Glutamatergic neuron (in vitro differentiated cells): ENCODE results near the gene FBN3. TPM values are rescaled to one million over a fixed set of nuclear protein-coding genes. Genes with fewer than 3 reads are reported as not detected.

Source experiments
- DNase-seq: peaks from one replicate; pipeline ENCODE4 v3.0.0; 2022
- H3K27ac Mint-ChIP-seq: one replicate; pipeline ENCODE4 v1.8.0; 2020; ENCODE audit warnings: mild to moderate bottlenecking, mixed read lengths, inconsistent platforms; ENCODE audit not compliant: unreplicated experiment
- H3K27me3 Mint-ChIP-seq: one replicate; pipeline ENCODE4 v1.8.0; 2020; ENCODE audit warnings: mild to moderate bottlenecking, moderate library complexity, mixed read lengths, inconsistent platforms; ENCODE audit not compliant: unreplicated experiment
- H3K36me3 Mint-ChIP-seq: one replicate; pipeline ENCODE4 v1.8.0; 2020; ENCODE audit warnings: mild to moderate bottlenecking, mixed read lengths, inconsistent platforms; ENCODE audit not compliant: unreplicated experiment
- H3K4me1 Mint-ChIP-seq: one replicate; pipeline ENCODE4 v1.8.0; 2020; ENCODE audit warnings: mild to moderate bottlenecking, low read depth, mixed read lengths, inconsistent platforms; ENCODE audit not compliant: unreplicated experiment
- H3K4me3 Mint-ChIP-seq: one replicate; pipeline ENCODE4 v1.8.0; 2020; ENCODE audit warnings: mild to moderate bottlenecking, mixed read lengths, inconsistent platforms; ENCODE audit not compliant: unreplicated experiment
- H3K9me3 Mint-ChIP-seq: one replicate; pipeline ENCODE4 v1.8.0; 2020; ENCODE audit warnings: mild to moderate bottlenecking, moderate library complexity, mixed read lengths, inconsistent platforms; ENCODE audit not compliant: unreplicated experiment
- total RNA-seq: library from RNA; stranded (reverse); fragmentation: NEBNext Ultra II Directional; extraction: Animal tissue kit (Norgen Biotek cat#: 25700); gene quantifications from one replicate; pipeline ENCODE4 v1.2.1, GENCODE V29; 2021; ENCODE audit not compliant: unreplicated experiment
- TF ChIP-seq, protein P1 (sequence below): fragments of 200-600 bp; sonication (generic); IDR thresholded peaks from one replicate; pipeline ENCODE4 v1.5.0; 2021; ENCODE audit not compliant: partially characterized antibody, unreplicated experiment

The FBN3 gene
- total RNA-seq, 1 donor from 2014 or later: 18.3 TPM

DNA sequence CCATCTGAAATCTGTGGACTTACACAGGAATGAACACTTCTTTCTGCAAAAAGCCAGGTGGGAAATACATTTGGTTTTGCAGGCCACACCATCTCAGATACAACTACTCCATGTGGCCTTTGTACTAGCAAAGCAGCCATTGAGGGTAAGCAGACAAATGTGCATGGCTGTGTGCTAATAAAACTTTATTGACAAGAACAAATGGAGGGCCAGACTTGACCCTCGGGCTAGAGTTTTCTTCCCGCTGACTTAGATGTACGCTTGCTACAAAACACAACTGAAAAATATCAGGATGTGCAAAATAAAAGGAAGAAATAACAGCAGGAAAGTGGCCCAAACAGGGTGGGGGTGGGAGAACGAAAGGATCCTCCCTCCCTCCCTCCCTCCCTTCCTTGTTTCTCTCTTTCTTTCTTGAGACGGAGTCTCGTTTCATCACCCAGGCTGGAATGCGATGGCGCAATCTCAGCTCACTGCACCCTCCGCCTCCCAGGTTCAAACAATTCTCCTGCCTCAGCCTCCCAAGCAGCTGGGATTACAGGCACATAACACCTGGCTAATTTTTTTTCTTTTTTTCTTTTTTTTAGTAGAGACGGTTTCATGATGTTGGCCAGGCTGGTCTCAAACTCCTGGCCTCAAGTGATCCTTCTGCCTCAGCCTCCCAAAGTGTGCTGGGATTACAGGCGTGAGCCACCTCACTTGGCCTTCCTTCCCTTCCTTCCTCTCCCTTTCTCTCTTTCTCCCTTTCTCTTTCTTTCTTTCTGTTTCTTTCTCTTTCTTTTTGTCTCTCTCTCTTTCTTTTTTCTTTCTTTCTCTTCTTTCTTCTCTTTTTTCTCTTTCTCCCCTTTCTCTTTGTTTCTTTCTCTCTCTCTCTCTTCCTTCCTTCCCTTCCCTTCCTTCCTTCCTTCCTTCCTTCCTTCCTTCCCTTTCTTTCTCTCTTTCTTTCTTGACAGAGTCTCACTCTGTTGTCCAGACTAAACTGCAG, 67.5 kb downstream of the FBN3 start:
- TF ChIP-seq, protein P1, sequence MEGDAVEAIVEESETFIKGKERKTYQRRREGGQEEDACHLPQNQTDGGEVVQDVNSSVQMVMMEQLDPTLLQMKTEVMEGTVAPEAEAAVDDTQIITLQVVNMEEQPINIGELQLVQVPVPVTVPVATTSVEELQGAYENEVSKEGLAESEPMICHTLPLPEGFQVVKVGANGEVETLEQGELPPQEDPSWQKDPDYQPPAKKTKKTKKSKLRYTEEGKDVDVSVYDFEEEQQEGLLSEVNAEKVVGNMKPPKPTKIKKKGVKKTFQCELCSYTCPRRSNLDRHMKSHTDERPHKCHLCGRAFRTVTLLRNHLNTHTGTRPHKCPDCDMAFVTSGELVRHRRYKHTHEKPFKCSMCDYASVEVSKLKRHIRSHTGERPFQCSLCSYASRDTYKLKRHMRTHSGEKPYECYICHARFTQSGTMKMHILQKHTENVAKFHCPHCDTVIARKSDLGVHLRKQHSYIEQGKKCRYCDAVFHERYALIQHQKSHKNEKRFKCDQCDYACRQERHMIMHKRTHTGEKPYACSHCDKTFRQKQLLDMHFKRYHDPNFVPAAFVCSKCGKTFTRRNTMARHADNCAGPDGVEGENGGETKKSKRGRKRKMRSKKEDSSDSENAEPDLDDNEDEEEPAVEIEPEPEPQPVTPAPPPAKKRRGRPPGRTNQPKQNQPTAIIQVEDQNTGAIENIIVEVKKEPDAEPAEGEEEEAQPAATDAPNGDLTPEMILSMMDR: no peak
- H3K27me3 Mint-ChIP-seq: peaks cover 8% of the 10 kb centered on the region
- H3K27ac Mint-ChIP-seq: no peak overlapping the region
- H3K4me1 Mint-ChIP-seq: no peaks in the 10 kb centered on the region
- peaks cover 2% of the 10 kb centered on the region for H3K9me3 Mint-ChIP-seq
- no peak for DNase-seq
- H3K36me3 Mint-ChIP-seq: no peaks in the 10 kb centered on the region
- no peak overlapping the region for H3K4me3 Mint-ChIP-seq

DNA sequence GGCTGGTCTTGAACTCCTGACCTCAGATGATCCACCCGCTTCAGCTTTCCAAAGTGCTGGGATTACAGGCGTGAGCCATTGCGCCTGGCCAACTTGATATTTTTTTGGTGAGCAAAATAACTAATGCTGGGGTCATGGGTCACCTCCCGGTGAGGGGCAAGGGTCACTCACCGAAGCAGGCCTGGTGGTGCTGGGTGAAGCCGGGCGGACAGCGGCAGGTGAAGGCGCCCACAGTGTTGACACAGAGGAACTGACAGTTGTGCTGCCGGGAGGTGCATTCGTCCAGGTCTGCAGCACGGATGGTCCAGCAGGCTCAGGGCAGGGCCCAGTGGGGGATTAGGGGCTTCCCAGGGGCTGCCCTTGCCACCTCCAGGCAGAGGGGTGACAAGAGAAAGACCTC, 68.6 kb downstream of the FBN3 start:
- no peak for DNase-seq
- Mint-ChIP-seq H3K27ac (no peak overlapping the region), H3K27me3 (peaks cover 7% of the 10 kb centered on the region), H3K4me1 (no peaks in the 10 kb centered on the region), H3K4me3 (no peak overlapping the region), H3K9me3 (peaks cover 2% of the 10 kb centered on the region), H3K36me3 (no peaks in the 10 kb centered on the region)
- TF ChIP-seq, protein P1: no peak

DNA sequence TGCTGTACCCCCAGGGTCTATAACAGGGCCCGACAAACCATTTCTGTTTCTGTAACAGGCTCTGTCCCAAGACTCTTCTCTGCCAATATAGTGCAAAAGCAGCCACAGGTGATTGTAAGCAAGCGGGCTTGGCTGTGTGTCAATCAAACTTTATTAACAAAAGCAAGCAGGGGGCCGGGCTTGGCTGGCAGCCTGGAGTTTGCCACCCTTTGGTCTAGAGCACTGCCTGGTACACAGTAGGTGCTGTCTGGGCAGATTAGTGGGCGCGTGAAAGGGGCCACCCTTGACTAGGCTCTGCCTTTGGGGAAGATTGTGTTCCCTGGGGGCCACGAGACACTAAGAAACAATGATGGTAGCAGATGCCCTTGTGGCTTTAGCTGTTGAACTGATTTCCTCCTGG, 69.4 kb downstream of the FBN3 start:
- H3K27me3 Mint-ChIP-seq: peaks cover 5% of the 10 kb centered on the region
- no peaks in the 10 kb centered on the region for H3K4me1 Mint-ChIP-seq
- H3K4me3 Mint-ChIP-seq: no peak overlapping the region
- TF ChIP-seq, protein P1: no peak
- no peak for DNase-seq
- H3K9me3 Mint-ChIP-seq: peaks cover 2% of the 10 kb centered on the region
- H3K36me3 Mint-ChIP-seq: peaks cover under 1% of the 10 kb centered on the region
- no peak overlapping the region for H3K27ac Mint-ChIP-seq

DNA sequence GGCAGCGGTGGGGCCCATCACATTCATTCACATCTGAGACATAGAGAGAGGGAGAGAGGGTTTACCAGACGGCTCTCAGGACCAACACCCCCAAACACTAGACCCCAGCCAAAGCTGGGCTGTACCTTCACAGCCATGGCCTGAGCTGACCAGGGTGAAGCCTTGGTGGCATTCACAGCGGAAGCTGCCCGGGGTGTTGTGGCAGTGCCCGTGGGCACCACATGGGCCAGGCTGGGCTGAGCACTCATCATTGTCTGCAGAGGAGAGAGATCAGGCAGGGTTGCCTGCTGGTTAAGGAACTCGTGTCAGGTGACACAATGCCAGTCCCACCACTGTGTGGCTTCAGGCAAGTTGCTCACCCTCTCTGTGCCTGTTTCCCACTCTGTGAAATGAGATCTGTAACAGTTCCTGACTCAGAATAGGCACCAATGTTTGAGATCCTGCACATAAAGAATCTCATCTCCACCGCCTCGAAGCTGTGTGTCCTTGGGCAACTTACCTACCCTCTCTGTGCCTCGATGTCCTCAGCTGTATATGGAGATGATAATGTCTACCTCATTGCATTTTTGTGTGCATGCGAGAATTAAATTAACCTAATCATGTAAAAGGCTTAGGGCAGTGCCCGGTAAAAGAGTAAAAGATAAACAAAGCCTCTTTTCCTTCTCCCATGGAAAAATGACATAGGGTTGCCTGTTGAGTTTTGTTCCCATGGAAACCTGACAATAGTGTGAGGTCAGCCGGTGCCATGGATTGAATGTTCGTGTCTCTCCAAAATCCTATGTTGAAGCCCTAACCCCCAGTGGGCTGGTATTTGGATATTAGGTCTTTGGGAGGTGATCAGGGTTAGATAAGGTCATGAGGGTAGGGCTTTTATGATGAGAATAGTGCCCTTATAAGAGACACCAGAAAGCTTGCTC, 74.0 kb downstream of the FBN3 start:
- Mint-ChIP-seq H3K27me3 (no peaks in the 10 kb centered on the region), H3K9me3 (peaks cover 4% of the 10 kb centered on the region), H3K27ac (no peak overlapping the region), H3K4me3 (no peak overlapping the region), H3K36me3 (peaks cover 5% of the 10 kb centered on the region), H3K4me1 (no peaks in the 10 kb centered on the region)
- TF ChIP-seq, protein P1: no peak
- DNase-seq: no peak
